ENCODE results near the gene CMYA5.

CMYA5 gene

GRCh38 chr5:79840084-79840990 lies 150.7 kb downstream of the CMYA5 start:
- no peak for DNase-seq

GRCh38 chr5:79841172-79841571 lies 151.5 kb downstream of the CMYA5 start:
- no peak for DNase-seq

- no peak for DNase-seq
Observed at GRCh38 chr5:79842006-79842881, 152.6 kb downstream of the CMYA5 start.

- DNase-seq, result no peak
Observed at GRCh38 chr5:79842991-79843390, 153.4 kb downstream of the CMYA5 start.

GRCh38 chr5:79843450-79844388 lies 154.1 kb downstream of the CMYA5 start:
- no peak for DNase-seq

- DNase-seq, result no peak
Observed at GRCh38 chr5:79844571-79844970, 154.9 kb downstream of the CMYA5 start.

- DNase-seq, result peak; percentile 34 to 53 (median 42)
Observed at GRCh38 chr5:79845448-79846197, 156.0 kb downstream of the CMYA5 start.

- no peak for DNase-seq
Observed at GRCh38 chr5:79846198-79846521, 156.5 kb downstream of the CMYA5 start.

GRCh38 chr5:79847561-79847960 lies 157.9 kb downstream of the CMYA5 start:
- DNase-seq, result no peak

GRCh38 chr5:79849061-79849460 lies 159.4 kb downstream of the CMYA5 start:
- DNase-seq, result no peak
